HFFc6 (cell line): ENCODE data around the gene TTLL8. TPM values are rescaled to one million over a fixed set of nuclear protein-coding genes. Genes with fewer than 3 reads are reported as not detected.

ENCODE experiments used
- DNase-seq: peaks from one replicate; pipeline ENCODE4 v3.0.0-alpha.2; 2018
- H3K27ac Mint-ChIP-seq: 2 replicates; pipeline ENCODE4 v1.8.0; 2020; ENCODE audit warnings: mild to moderate bottlenecking, mixed read lengths
- H3K27me3 Mint-ChIP-seq: 2 replicates; pipeline ENCODE4 v1.8.0; 2021; ENCODE audit warnings: mild to moderate bottlenecking, moderate library complexity, mixed read lengths; ENCODE audit not compliant: insufficient read depth
- H3K36me3 Mint-ChIP-seq: 2 replicates; pipeline ENCODE4 v1.8.0; 2021; ENCODE audit warnings: low read depth, mixed read lengths
- H3K4me1 Mint-ChIP-seq: 2 replicates; pipeline ENCODE4 v1.8.0; 2020; ENCODE audit warnings: low read depth, mixed read lengths
- H3K4me3 Mint-ChIP-seq: 2 replicates; pipeline ENCODE4 v1.8.0; 2020; ENCODE audit warnings: mild to moderate bottlenecking, moderate library complexity, mixed read lengths
- H3K9me3 Mint-ChIP-seq: 2 replicates; pipeline ENCODE4 v1.8.0; 2020; ENCODE audit warnings: mild to moderate bottlenecking, mixed read lengths
- CTCF ChIP-seq: fragments of 200-600 bp; sonication (generic); IDR thresholded peaks from 2 replicates; pipeline ENCODE4 v1.5.0; 2021; ENCODE audit warnings: antibody characterized with exemption, mild to moderate bottlenecking
- total RNA-seq, 6 experiments: library from RNA; stranded (reverse); fragmentation: NEBNext Ultra II Directional; extraction: Animal tissue kit (Norgen Biotek cat#: 25700); gene quantifications; 2 replicates in 1 of 6; 3 replicates in 5 of 6; pipeline ENCODE4 v1.2.3, GENCODE V29; 2021

Gene TTLL8
- total RNA-seq, 6 experiments from 2014 or later = not detected

GRCh38 chr22:50008151-50009040 lies 49.7 kb downstream of the TTLL8 start:
- DNase-seq = no peak
- no peaks in the 10 kb centered on the region for H3K4me1 Mint-ChIP-seq
- TF ChIP-seq CTCF = no peak
- no peak overlapping the region for H3K27ac Mint-ChIP-seq
- no peaks in the 10 kb centered on the region for H3K9me3 Mint-ChIP-seq
- H3K36me3 Mint-ChIP-seq = no peaks in the 10 kb centered on the region
- H3K27me3 Mint-ChIP-seq = peaks cover 14% of the 10 kb centered on the region
- H3K4me3 Mint-ChIP-seq = no peak overlapping the region

- H3K27me3 Mint-ChIP-seq = peaks cover 14% of the 10 kb centered on the region
- H3K36me3 Mint-ChIP-seq = no peaks in the 10 kb centered on the region
- no peak for DNase-seq
- no peaks in the 10 kb centered on the region for H3K4me1 Mint-ChIP-seq
- H3K4me3 Mint-ChIP-seq = no peak overlapping the region
- H3K27ac Mint-ChIP-seq = no peak overlapping the region
- no peak for TF ChIP-seq CTCF
- H3K9me3 Mint-ChIP-seq = no peaks in the 10 kb centered on the region
Observed at GRCh38 chr22:50007057-50007511, 51.0 kb downstream of the TTLL8 start.

DNA sequence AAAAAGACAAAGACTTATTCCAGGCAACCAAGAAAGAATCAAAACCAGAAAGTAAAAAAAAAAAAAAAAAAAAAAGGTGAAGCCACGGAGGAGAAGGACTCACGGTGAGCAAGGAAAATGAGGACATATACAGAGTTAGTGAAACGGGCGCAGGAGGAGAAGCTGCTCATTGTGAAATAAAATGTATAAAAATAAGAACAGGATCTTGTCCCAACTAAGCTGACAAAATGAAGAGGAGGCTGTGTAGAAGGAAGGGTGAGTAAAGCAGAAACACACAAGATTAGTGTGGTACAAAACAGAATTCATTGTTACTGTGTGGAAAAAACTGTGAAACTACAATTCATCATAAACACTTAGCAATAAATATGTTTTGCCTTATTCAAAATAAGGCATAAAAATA lies 53.2 kb downstream of the TTLL8 start:
- Mint-ChIP-seq H3K27me3 (peaks cover 6% of the 10 kb centered on the region), H3K36me3 (no peaks in the 10 kb centered on the region), H3K9me3 (no peaks in the 10 kb centered on the region), H3K4me1 (no peaks in the 10 kb centered on the region), H3K4me3 (no peak overlapping the region), H3K27ac (no peak overlapping the region)
- DNase-seq = no peak
- no peak for TF ChIP-seq CTCF

DNA sequence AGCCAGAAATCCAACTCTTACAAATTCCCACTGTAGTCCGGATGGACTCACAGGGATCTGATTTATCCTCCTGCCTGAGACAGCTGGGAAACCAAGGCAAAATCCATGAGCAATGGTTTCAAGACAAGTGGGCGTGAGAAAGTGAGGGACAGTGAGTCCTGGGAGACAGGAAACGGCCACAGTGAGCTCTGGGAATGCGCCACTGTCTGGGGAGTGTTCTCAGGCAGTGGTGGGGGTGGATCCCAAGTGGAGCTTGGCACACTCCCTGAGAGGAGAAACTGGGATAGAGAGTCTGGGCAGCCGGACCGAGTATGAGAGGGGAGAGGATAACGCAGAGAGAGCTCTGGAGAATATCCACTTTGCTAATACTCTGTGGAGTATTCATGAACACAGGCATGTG lies 55.3 kb downstream of the TTLL8 start:
- no peak for DNase-seq
- H3K36me3 Mint-ChIP-seq = no peaks in the 10 kb centered on the region
- no peaks in the 10 kb centered on the region for H3K9me3 Mint-ChIP-seq
- TF ChIP-seq CTCF = no peak
- no peaks in the 10 kb centered on the region for H3K4me1 Mint-ChIP-seq
- H3K27me3 Mint-ChIP-seq = peaks cover 7% of the 10 kb centered on the region
- no peak overlapping the region for H3K27ac Mint-ChIP-seq
- H3K4me3 Mint-ChIP-seq = no peak overlapping the region

GRCh38 chr22:50001388-50002231 lies 56.5 kb downstream of the TTLL8 start:
- Mint-ChIP-seq H3K36me3 (no peaks in the 10 kb centered on the region), H3K27ac (no peak overlapping the region), H3K4me3 (no peak overlapping the region), H3K9me3 (no peaks in the 10 kb centered on the region), H3K4me1 (no peaks in the 10 kb centered on the region), H3K27me3 (peaks cover 7% of the 10 kb centered on the region)
- 0 out of 2 replicates have a peak, but pooled peaks have one; percentile 9 for TF ChIP-seq CTCF
- DNase-seq = no peak
